HepG2 (cell line): ENCODE results near the gene SFTPA2. TPM values are rescaled to one million over a fixed set of nuclear protein-coding genes. Genes with fewer than 3 reads are reported as not detected.
"Not testable (repeated sequence)": the region's sequence is repeated elsewhere in the genome, so short reads cannot be mapped to it uniquely, and the experiment has no call there.

Experiments
- ATAC-seq: fragments of 200-7000 bp; cut with Tn5 transposase; 3 replicates; pipeline ENCODE4 v1.9.1; 2020; ENCODE audit warnings: mild to moderate bottlenecking, moderate library complexity
- BruUV-seq: library from RNA; stranded (reverse); fragments of 400-500 nt; replicated peaks from 2 replicates; lab custom pipeline; 2021; lab: Mats Ljungman, UMichigan
- CTCF ChIA-PET: fragments of 300-600 bp; formaldehyde crosslinking; extraction: SDS; loops from one replicate; lab custom pipeline; 2021; ENCODE audit warnings: low total read pairs, inconsistent platforms, low intra/inter-chr PET ratio; lab: Yijun Ruan, JAX
- POLR2A ChIA-PET: fragments of 350-600 bp; sonication (Branson Sonifier 250); formaldehyde crosslinking; loops from one replicate; lab custom pipeline; 2020; ENCODE audit warnings: antibody characterized with exemption, inconsistent platforms; lab: Yijun Ruan, JAX
- DNase-seq: peaks from one replicate; pipeline ENCODE4 v3.0.0-alpha.2; 2015; ENCODE audit warnings: low spot score
- FAIRE-seq: peaks from 3 replicates; lab custom pipeline; 2011; peaks lifted over from hg19 to GRCh38; lab: Jason Lieb, UNC
- H2AFZ ChIP-seq: one replicate; pipeline ENCODE4 v1.6.1; 2011; ENCODE audit warnings: low read length, inconsistent platforms
- H3K27ac ChIP-seq: fragments of 300-600 bp; 3 replicates; pipeline ENCODE4 v1.8.0; 2011; ENCODE audit warnings: mixed run types, mild to moderate bottlenecking, mixed read lengths, low read length, inconsistent platforms; ENCODE audit not compliant: insufficient read depth; ENCODE audit errors: extremely low read length
- H3K27me3 ChIP-seq, 2 experiments: fragments of 200-600 bp in 1 of 2; 2 replicates in 1 of 2; 3 replicates in 1 of 2; pipeline versions ENCODE4 v1.6.0 to v1.8.0; 2011; ENCODE audit warnings: low read length in 2 of 2, mild to moderate bottlenecking in 2 of 2, moderate library complexity in 2 of 2, inconsistent platforms in 1 of 2; ENCODE audit not compliant: insufficient read depth in 2 of 2, control insufficient read depth in 1 of 2
- H3K36me3 ChIP-seq, 2 experiments: fragments of 200-600 bp in 1 of 2; replicated peaks in 1 of 2; 2 replicates in 1 of 2; 3 replicates in 1 of 2; pipeline versions ENCODE4 v1.5.1 to v1.8.0; 2011; ENCODE audit warnings: low read length in 2 of 2, inconsistent platforms in 1 of 2; ENCODE audit not compliant: insufficient read depth in 2 of 2, control insufficient read depth in 1 of 2
- H3K4me1 ChIP-seq: 2 replicates; pipeline ENCODE4 v1.5.1; 2012; ENCODE audit warnings: low read length, inconsistent platforms; ENCODE audit not compliant: insufficient read depth
- H3K4me2 ChIP-seq: 2 replicates; pipeline ENCODE4 v1.6.0; 2011; ENCODE audit warnings: low read depth, low read length, inconsistent platforms
- H3K4me3 ChIP-seq, 3 experiments: fragments of 200-600 bp in 1 of 3; sonication (generic), shearing (Covaris generic) in 1 of 3; replicated peaks in 1 of 3; 2 replicates each; pipeline ENCODE4 v1.5.1; 2011 to 2016; ENCODE audit warnings: low read length in 3 of 3, inconsistent platforms in 2 of 3, low read depth in 2 of 3, mild to moderate bottlenecking in 2 of 3, control low read depth in 1 of 3, mixed read lengths in 1 of 3; ENCODE audit not compliant: insufficient read depth in 1 of 3
- H3K79me2 ChIP-seq: one replicate; pipeline ENCODE4 v1.6.1; 2011; ENCODE audit warnings: low read length, inconsistent platforms; ENCODE audit not compliant: insufficient read depth
- H3K9ac ChIP-seq: 2 replicates; pipeline ENCODE4 v1.6.0; 2011; ENCODE audit warnings: mild to moderate bottlenecking, low read depth, low read length, inconsistent platforms; ENCODE audit not compliant: insufficient read depth
- H3K9me3 ChIP-seq: 2 replicates; pipeline ENCODE4 v1.5.1; 2012; ENCODE audit warnings: mild to moderate bottlenecking, low read length
- H4K20me1 ChIP-seq: 2 replicates; pipeline ENCODE4 v1.6.0; 2011; ENCODE audit warnings: inconsistent platforms, mild to moderate bottlenecking, low read length, moderate library complexity; ENCODE audit not compliant: insufficient read depth
- RAD51 ChIP-seq: fragments of 450-650 bp; IDR thresholded peaks from 2 replicates; pipeline ENCODE4 v1.6.1; 2016; ENCODE audit warnings: borderline replicate concordance
- USF2 ChIP-seq, 2 experiments: sonication (generic) in 1 of 2; formaldehyde crosslinking in 1 of 2; IDR thresholded peaks; 2 replicates each; pipeline versions ENCODE4 v1.5.1 to v1.6.1; 2011 to 2020; ENCODE audit warnings: borderline replicate concordance in 1 of 2, low read depth in 1 of 2, low read length in 1 of 2, mild to moderate bottlenecking in 1 of 2, missing genetic modification reagents in 1 of 2, moderate library complexity in 1 of 2
- WGBS: methylation state at CpG from one replicate; pipeline ENCODE4 v1.1.6; 2017; ENCODE audit warnings: low lambda C conversion rate; 5-methylcytosine and 5-hydroxymethylcytosine counted together
- in situ Hi-C: cut with HindIII; loops from 2 replicates; pipeline ENCODE4 v1.10.0; 2017; ENCODE audit warnings: low pct_unique_long_range_greater_than_20kb; ENCODE audit not compliant: extremely low pct_ligation_motif_present
- intact Hi-C: fragments of 100-400 bp; cut with micrococcal nuclease; formaldehyde crosslinking; loops from one replicate; pipeline ENCODE4 v1.10.0; 2022; ENCODE audit not compliant: unreplicated experiment
- polyA plus RNA-seq, 8 experiments: library from polyadenylated mRNA; depleted of rRNA in 3 of 8; stranded (reverse) in 7 of 8; unstranded in 1 of 8; fragments of >200 nt; fragmentation: Illumina TruSeq in 4 of 8; extraction: Trizol in 4 of 8; gene quantifications; 2 replicates each; pipeline versions ENCODE4 v1.2.1 to v1.2.3, GENCODE V29; 2011 to 2016; ENCODE audit warnings: low read depth in 4 of 8, missing spikeins in 1 of 8, mixed read lengths in 1 of 8; ENCODE audit not compliant: insufficient read depth in 1 of 8
- total RNA-seq, 5 experiments: library from RNA; depleted of rRNA; stranded (reverse); fragments of >200 nt; fragmentation: Illumina TruSeq; extraction: Trizol; gene quantifications; 2 replicates each; pipeline ENCODE4 v1.2.3, GENCODE V29; 2016; ENCODE audit warnings: low read depth in 1 of 5

Gene SFTPA2
- total and polyA plus RNA-seq, 2 of the 13 experiments (the other 11 are each of a cell fraction or from before 2014, with no cell fraction given) = 0.04 TPM; not detected in 1

DNA sequence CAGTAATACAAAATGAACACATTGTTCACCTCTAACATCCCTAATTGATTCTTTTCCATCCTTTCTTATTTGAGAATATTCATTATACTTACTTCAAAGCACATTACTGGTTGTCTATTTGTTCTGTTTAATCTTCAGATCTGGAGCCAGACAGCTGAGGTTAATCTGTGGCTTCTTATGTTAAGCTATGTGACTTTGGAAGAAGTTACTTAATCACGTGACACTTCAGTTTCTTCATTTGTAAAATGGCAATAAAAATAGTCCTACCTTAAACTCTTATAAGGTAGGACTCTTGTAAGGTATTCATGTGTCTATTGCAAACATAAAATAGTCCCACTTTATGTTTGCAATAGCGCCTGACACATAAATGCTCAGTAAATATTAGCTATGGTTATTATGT, 13.1 kb downstream of the SFTPA2 start:
- H3K4me3 ChIP-seq; POLR2A ChIA-PET; H3K4me1 ChIP-seq; FAIRE-seq; H3K4me2 ChIP-seq; H4K20me1 ChIP-seq; H3K9ac ChIP-seq; H3K79me2 ChIP-seq; intact Hi-C loops; BruUV-seq; in situ Hi-C loops; H2AFZ ChIP-seq; H3K36me3 ChIP-seq; ATAC-seq; H3K9me3 ChIP-seq; CTCF ChIA-PET; DNase-seq; H3K27ac ChIP-seq; TF ChIP-seq USF2 (CRISPR knock-in tag; IDR thresholded peaks at IDR 0.05; ENCODE audit: borderline replicate concordance): not testable (repeated sequence)
- H3K27me3 ChIP-seq = peaks cover 2 to 13% of the 10 kb centered on the region in 2 experiments; a peak in 2 of 5 replicates
- WGBS = 0% methylated on average over 2 of the region's 2 CpGs
- peak; percentile 63; the same call in 1 of the 2 replicates for TF ChIP-seq RAD51
- TF ChIP-seq USF2 (IDR thresholded peaks at IDR 0.05; ENCODE audit: low read depth, low read length) = 0 out of 2 replicates have a peak, but pooled peaks have one; percentile 21

DNA sequence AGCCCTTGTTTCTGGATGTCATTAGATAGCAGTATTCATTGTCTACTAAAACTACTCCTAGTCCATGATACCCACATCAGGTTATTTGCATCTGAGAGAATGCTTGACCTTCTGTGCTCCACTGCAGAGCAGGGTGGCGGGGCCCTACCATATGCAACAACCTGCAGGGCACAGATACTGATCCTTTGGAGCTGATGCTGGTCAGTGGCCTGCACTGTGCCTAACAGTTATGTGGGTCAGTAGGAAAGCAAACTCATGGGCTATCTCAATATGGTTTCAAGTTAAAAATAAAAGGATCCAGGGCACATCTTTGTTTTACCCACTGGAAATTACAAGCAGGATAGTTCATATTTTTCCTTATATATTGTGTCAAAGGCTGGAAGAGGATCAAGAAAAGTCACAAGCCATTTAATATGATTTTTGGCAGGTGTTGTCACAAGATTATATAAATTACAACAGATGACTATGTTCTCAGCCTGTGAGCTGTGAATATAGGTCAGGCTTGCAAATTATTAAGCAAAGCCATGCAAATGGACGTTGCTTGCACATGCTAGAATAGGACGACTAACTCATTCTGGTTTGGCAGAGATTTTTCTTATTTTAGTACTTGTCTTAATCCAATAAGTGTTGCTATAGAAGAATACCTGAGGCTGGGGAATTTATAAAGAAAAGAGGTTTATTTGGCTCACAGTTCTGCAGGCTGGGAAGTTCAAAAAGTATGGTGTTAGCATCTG, 15.1 kb downstream of the SFTPA2 start:
- H3K4me3 ChIP-seq, DNase-seq, in situ Hi-C loops, FAIRE-seq, H3K9me3 ChIP-seq, CTCF ChIA-PET, H2AFZ ChIP-seq, H3K36me3 ChIP-seq, intact Hi-C loops, BruUV-seq, ATAC-seq, H3K79me2 ChIP-seq, H3K9ac ChIP-seq, H3K4me1 ChIP-seq, POLR2A ChIA-PET, H3K27me3 ChIP-seq, H4K20me1 ChIP-seq, H3K4me2 ChIP-seq, H3K27ac ChIP-seq: not testable (repeated sequence)
- WGBS = 8% methylated on average over 3 of the region's 3 CpGs

- in situ Hi-C loops, H3K4me1 ChIP-seq, H3K27me3 ChIP-seq, H2AFZ ChIP-seq, H3K79me2 ChIP-seq, BruUV-seq, POLR2A ChIA-PET, CTCF ChIA-PET, H3K27ac ChIP-seq, H3K4me2 ChIP-seq, ATAC-seq, FAIRE-seq, H3K9ac ChIP-seq, H3K4me3 ChIP-seq, intact Hi-C loops, H3K9me3 ChIP-seq, H4K20me1 ChIP-seq, DNase-seq, H3K36me3 ChIP-seq: not testable (repeated sequence)
- WGBS = 22% methylated on average over 3 of the region's 3 CpGs
These were observed 15.8 kb downstream of the SFTPA2 start for GRCh38 chr10:79544408-79544807.
